ENCODE data around the gene VEGFC.

DNA sequence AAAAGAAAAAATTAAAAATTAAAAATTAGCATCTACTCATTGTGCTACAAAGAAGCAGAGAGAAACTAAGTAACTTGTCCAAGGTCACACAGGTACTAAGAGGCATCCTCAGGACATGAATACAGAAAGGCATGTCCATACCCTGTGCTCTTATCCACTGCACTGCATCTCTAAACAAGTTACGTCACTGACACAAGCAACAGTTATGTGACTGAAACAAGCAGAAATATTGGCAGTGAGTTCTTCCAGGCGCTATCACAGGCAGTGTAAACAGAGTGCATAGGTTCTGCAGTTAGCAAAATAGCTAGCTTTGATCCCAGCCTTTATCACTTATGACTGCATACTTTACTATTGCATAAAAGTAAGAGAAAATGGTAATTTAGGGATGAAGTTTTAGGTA, 7.9 kb downstream of the VEGFC start:
- TF ChIP-seq, protein P1, sequence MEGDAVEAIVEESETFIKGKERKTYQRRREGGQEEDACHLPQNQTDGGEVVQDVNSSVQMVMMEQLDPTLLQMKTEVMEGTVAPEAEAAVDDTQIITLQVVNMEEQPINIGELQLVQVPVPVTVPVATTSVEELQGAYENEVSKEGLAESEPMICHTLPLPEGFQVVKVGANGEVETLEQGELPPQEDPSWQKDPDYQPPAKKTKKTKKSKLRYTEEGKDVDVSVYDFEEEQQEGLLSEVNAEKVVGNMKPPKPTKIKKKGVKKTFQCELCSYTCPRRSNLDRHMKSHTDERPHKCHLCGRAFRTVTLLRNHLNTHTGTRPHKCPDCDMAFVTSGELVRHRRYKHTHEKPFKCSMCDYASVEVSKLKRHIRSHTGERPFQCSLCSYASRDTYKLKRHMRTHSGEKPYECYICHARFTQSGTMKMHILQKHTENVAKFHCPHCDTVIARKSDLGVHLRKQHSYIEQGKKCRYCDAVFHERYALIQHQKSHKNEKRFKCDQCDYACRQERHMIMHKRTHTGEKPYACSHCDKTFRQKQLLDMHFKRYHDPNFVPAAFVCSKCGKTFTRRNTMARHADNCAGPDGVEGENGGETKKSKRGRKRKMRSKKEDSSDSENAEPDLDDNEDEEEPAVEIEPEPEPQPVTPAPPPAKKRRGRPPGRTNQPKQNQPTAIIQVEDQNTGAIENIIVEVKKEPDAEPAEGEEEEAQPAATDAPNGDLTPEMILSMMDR (IDR thresholded peaks at IDR 0.05; ENCODE audit: poor library complexity): no peak
- TF ChIP-seq EZH2 (IDR thresholded peaks at IDR 0.05; ENCODE audit: borderline replicate concordance) (no peak), EZH2phosphoT487 (IDR thresholded peaks at IDR 0.05; ENCODE audit: low read depth, severe bottlenecking, unreplicated experiment) (no peak)

All from hepatocyte (in vitro differentiated cells).